ENCODE data around the gene PXDC1. TPM values are rescaled to one million over a fixed set of nuclear protein-coding genes. Genes with fewer than 3 reads are reported as not detected.

Gene PXDC1
- total RNA-seq, 2 donors from 2014 or later, result 406 to 488 TPM

DNA sequence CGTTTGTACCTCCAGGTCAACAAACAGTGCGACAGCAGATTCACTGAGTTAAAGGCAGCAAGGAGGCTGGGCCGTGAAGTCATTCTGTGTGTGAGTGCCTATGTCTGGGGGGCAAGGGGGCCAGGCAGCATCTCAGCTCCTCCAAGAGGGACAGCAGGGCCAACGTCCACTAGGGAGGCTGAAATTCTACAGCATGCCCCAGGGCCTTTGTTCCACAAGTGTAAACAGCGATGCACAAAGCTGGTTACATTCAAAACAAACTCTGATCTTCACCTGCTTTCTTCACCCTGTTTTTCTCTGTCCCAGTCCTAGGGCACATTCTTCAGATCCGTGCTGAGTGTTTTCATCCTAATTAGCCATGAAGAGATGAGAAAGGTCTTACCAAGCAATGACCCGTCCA is 41.1 kb downstream of the PXDC1 start:
- Histone ChIP-seq H3K9me3 (no peaks in the 10 kb centered on the region), H3K27me3 (replicated peaks; ENCODE audit: insufficient read depth) (no peaks in the 10 kb centered on the region)
- ATAC-seq (ENCODE audit: insufficient number of reproducible peaks, low FRiP score, low read depth), result no peak

DNA sequence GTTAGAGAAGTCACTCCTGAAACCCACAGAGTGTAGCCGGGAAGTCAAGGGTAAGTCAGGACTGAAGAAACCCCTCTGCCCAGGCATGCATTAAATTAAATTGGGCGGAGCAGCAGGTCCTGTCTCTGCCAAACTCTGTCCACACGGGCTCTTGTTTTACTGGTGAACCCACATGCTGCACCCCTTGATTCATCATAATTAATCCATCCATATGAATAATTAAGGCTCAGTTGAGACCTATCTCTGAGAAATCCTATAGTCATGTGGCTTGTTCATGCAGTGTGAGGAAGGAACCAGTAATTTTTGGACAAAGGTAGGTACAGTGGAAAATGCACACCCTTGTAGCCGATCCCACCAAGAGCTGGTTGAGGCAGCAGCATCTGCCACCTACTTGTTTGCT is 43.0 kb downstream of the PXDC1 start:
- Histone ChIP-seq H3K4me1 (ENCODE audit: control insufficient read depth in 1 of 2, low read depth in 2 of 2) (peaks cover 0 to 9% of the 10 kb centered on the region in 2 donors), H3K27ac (no peak overlapping the region), H3K9me3 (no peaks in the 10 kb centered on the region), H3K27me3 (replicated peaks; ENCODE audit: insufficient read depth) (no peaks in the 10 kb centered on the region), H3K36me3 (no peaks in the 10 kb centered on the region), H3K4me3 (no peak overlapping the region)
- TF ChIP-seq, protein P1, sequence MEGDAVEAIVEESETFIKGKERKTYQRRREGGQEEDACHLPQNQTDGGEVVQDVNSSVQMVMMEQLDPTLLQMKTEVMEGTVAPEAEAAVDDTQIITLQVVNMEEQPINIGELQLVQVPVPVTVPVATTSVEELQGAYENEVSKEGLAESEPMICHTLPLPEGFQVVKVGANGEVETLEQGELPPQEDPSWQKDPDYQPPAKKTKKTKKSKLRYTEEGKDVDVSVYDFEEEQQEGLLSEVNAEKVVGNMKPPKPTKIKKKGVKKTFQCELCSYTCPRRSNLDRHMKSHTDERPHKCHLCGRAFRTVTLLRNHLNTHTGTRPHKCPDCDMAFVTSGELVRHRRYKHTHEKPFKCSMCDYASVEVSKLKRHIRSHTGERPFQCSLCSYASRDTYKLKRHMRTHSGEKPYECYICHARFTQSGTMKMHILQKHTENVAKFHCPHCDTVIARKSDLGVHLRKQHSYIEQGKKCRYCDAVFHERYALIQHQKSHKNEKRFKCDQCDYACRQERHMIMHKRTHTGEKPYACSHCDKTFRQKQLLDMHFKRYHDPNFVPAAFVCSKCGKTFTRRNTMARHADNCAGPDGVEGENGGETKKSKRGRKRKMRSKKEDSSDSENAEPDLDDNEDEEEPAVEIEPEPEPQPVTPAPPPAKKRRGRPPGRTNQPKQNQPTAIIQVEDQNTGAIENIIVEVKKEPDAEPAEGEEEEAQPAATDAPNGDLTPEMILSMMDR (IDR thresholded peaks at IDR 0.05), result no peak
- no peak for ATAC-seq (ENCODE audit: insufficient number of reproducible peaks, low FRiP score, low read depth)
- DNase-seq (ENCODE audit: low spot score), result no peak

More for the DNA sequence above, 41.1 kb downstream of the PXDC1 start:
- H3K4me1 ChIP-seq (ENCODE audit: control insufficient read depth in 1 of 2, low read depth in 2 of 2), result peaks cover 3 to 14% of the 10 kb centered on the region in 2 donors
- no peak overlapping the region for H3K27ac ChIP-seq
- no peak overlapping the region for H3K4me3 ChIP-seq
- DNase-seq (ENCODE audit: low spot score), result no peak
- TF ChIP-seq, protein P1 (IDR thresholded peaks at IDR 0.05), result no peak
- no peaks in the 10 kb centered on the region for H3K36me3 ChIP-seq

DNA sequence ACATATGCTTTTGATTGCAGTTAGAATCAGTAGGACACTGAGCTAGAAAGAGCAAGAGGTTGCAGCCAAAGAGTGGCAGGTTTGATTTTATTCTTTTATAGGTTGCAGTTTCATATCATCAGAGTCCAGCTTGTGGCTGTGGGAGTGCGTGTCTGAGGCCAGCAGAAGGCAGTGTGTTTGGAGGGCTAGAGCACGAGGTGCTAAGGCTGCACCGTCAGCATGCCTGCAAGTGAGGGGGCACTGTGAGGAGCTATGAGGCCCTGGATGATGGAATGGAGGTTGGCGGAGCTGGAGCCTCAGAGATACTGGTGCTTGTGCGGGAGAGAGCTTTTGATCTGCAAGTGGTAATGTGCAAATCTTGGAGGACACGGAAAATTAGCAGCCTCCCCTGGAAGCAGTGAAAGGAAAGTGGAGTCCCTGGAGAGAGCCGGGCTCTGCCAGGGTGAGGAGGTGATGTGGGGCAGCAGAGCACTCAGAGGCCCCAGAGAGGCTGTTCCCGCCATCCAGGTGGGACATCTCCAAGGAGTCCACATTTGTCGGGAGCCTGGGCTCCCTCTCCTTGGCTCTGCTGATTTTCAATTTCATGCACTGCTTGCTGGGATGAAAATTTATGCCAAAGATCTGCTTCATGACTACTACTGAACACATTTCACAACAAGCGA is 43.6 kb downstream of the PXDC1 start:
- H3K9me3 ChIP-seq, result no peaks in the 10 kb centered on the region
- no peak for ATAC-seq (ENCODE audit: insufficient number of reproducible peaks, low FRiP score, low read depth)
- no peak overlapping the region for H3K27ac ChIP-seq
- no peak overlapping the region for H3K4me3 ChIP-seq
- H3K27me3 ChIP-seq (replicated peaks; ENCODE audit: insufficient read depth), result no peaks in the 10 kb centered on the region
- TF ChIP-seq, protein P1 (IDR thresholded peaks at IDR 0.05), result no peak
- DNase-seq (ENCODE audit: low spot score), result no peak
- peaks cover 0 to 4% of the 10 kb centered on the region in 2 donors for H3K4me1 ChIP-seq (ENCODE audit: control insufficient read depth in 1 of 2, low read depth in 2 of 2)
- no peaks in the 10 kb centered on the region for H3K36me3 ChIP-seq

DNA sequence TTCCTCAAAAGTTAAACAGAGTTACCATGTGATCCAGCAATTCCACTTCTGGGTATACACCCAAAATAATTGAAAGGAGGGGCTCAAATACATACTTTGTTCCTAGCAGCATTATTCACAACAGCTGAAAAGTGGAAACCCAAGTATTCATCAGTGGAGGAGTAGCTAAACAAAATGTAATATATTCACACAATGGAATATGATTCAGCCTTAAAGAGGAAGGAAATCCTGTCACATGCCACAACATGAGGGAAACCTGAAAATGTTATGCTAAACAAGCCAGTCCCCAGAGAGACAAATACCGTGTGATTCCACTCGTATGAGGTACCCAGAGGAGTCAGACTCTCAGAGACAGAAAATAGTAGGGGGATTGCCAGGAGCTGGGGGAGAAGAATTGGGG is 44.5 kb downstream of the PXDC1 start:
- Histone ChIP-seq H3K9me3 (no peaks in the 10 kb centered on the region), H3K4me3 (no peak overlapping the region), H3K27ac (no peak overlapping the region), H3K4me1 (ENCODE audit: control insufficient read depth in 1 of 2, low read depth in 2 of 2) (no peaks in the 10 kb centered on the region), H3K27me3 (replicated peaks; ENCODE audit: insufficient read depth) (no peaks in the 10 kb centered on the region), H3K36me3 (no peaks in the 10 kb centered on the region)
- DNase-seq (ENCODE audit: low spot score) (no peak), ATAC-seq (ENCODE audit: insufficient number of reproducible peaks, low FRiP score, low read depth) (no peak)
- TF ChIP-seq, protein P1 (IDR thresholded peaks at IDR 0.05), result no peak

DNA sequence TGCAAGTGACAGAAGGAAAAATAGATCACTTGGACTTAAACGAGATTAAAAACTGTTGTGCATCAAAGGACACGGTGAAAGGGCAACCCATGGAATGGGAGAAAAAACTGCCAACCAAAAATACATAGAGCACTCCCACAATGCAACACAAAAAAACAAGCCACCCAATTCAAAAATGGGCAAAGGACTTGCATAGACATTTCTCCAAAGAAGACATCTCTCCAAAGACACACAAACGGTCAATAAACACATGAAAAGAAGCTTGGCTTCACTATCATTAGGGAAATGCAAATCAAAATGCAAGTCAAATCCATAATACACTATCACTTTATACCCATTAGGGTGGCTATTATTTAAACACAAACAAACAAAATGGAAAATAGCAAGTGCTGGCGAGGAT is 45.0 kb downstream of the PXDC1 start:
- H3K27me3 ChIP-seq (replicated peaks; ENCODE audit: insufficient read depth), result no peaks in the 10 kb centered on the region
- no peak overlapping the region for H3K4me3 ChIP-seq
- DNase-seq (ENCODE audit: low spot score) (no peak), ATAC-seq (ENCODE audit: insufficient number of reproducible peaks, low FRiP score, low read depth) (no peak)
- H3K27ac ChIP-seq, result no peak overlapping the region
- no peaks in the 10 kb centered on the region for H3K9me3 ChIP-seq
- TF ChIP-seq, protein P1 (IDR thresholded peaks at IDR 0.05), result no peak
- no peaks in the 10 kb centered on the region for H3K4me1 ChIP-seq (ENCODE audit: control insufficient read depth in 1 of 2, low read depth in 2 of 2)
- no peaks in the 10 kb centered on the region for H3K36me3 ChIP-seq
